ENCODE results near the gene EIF4G3. TPM values are rescaled to one million over a fixed set of nuclear protein-coding genes. Genes with fewer than 3 reads are reported as not detected.

EIF4G3 gene
- total and polyA plus RNA-seq, 10 donors = 14.3 to 97.3 (median 64.1) TPM

- TF ChIP-seq, protein P1, sequence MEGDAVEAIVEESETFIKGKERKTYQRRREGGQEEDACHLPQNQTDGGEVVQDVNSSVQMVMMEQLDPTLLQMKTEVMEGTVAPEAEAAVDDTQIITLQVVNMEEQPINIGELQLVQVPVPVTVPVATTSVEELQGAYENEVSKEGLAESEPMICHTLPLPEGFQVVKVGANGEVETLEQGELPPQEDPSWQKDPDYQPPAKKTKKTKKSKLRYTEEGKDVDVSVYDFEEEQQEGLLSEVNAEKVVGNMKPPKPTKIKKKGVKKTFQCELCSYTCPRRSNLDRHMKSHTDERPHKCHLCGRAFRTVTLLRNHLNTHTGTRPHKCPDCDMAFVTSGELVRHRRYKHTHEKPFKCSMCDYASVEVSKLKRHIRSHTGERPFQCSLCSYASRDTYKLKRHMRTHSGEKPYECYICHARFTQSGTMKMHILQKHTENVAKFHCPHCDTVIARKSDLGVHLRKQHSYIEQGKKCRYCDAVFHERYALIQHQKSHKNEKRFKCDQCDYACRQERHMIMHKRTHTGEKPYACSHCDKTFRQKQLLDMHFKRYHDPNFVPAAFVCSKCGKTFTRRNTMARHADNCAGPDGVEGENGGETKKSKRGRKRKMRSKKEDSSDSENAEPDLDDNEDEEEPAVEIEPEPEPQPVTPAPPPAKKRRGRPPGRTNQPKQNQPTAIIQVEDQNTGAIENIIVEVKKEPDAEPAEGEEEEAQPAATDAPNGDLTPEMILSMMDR (IDR thresholded peaks at IDR 0.05 in 8 of 11, conservative IDR thresholded peaks at IDR 0.05 in 3 of 11) = no peak
- TF ChIP-seq POLR2AphosphoS5 (IDR thresholded peaks at IDR 0.05) = no peak
- TF ChIP-seq POLR2A (IDR thresholded peaks at IDR 0.05) = no peak
- H3K27me3 ChIP-seq (replicated peaks in 1 of 7) = no peaks in the 10 kb centered on the region
- H3K36me3 ChIP-seq = peaks cover 0 to 6% (median 0%) of the 10 kb centered on the region in 6 donors
- H3K27ac ChIP-seq = peak overlapping the region; percentile 96 to 99 (median 98)
- peaks cover 21 to 65% (median 58%) of the 10 kb centered on the region in 6 donors for H3K4me1 ChIP-seq
- no peak for DNase-seq
- H3K9me3 ChIP-seq = no peaks in the 10 kb centered on the region
- WGBS, 5 donors = 0 to 2% (median 0%) methylated on average over 13 to 16 of the region's 16 CpGs
- intact Hi-C loops (cut with DNase I; ENCODE audit: low total_unique reads) = loop anchor here (10.0 kb wide), 1 partner anchor 389 kb away; the partner anchor contains the start of gene EIF4G3
- peak overlapping the region; percentile 88 to 99 (median 96) for H3K4me3 ChIP-seq
Observed at GRCh38 chr1:20785907-20786252, 390.8 kb downstream of the EIF4G3 start.

DNA sequence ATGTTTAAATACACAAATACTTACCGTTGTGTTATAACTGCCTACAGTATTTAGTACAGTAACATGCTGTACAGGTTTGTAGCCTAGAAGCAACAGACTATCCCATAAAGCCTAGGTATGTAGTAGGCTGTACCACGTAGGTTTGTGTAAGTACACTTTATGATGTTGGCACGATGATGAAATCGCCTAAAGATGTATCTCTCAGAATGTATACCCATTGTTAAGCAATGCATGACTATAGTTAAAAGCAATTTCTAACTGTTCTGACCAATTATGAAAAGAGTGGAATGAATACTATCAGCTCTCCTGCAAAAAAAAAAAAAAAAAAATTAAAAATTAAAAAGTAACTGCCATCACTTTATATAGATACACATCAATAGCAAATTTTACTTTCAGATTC, 401.0 kb downstream of the EIF4G3 start:
- H3K4me1 ChIP-seq = peaks cover 0 to 47% (median 22%) of the 10 kb centered on the region in 6 donors
- H3K9me3 ChIP-seq = no peaks in the 10 kb centered on the region
- 76 to 91% (median 82%) methylated on average over 4 of the region's 4 CpGs for WGBS, 5 donors
- TF ChIP-seq, protein P1 (IDR thresholded peaks at IDR 0.05 in 8 of 11, conservative IDR thresholded peaks at IDR 0.05 in 3 of 11) = no peak
- no peak for TF ChIP-seq POLR2AphosphoS5 (IDR thresholded peaks at IDR 0.05)
- no peak for TF ChIP-seq POLR2A (IDR thresholded peaks at IDR 0.05)
- no peaks in the 10 kb centered on the region for H3K27me3 ChIP-seq (replicated peaks in 1 of 7)
- DNase-seq = no peak
- intact Hi-C loops (cut with DNase I; ENCODE audit: low total_unique reads) = no loop called here
- H3K27ac ChIP-seq = no peak overlapping the region
- H3K4me3 ChIP-seq = no peak overlapping the region
- peaks cover 0 to 96% (median 67%) of the 10 kb centered on the region in 6 donors for H3K36me3 ChIP-seq

- Histone ChIP-seq H3K27me3 (replicated peaks in 1 of 7) (no peaks in the 10 kb centered on the region), H3K4me3 (no peak overlapping the region), H3K9me3 (no peaks in the 10 kb centered on the region), H3K4me1 (peaks cover 0 to 11% (median 8%) of the 10 kb centered on the region in 6 donors), H3K36me3 (peaks cover 2 to 100% (median 93%) of the 10 kb centered on the region in 6 donors), H3K27ac (no peak overlapping the region)
- DNase-seq = no peak
- intact Hi-C loops (cut with DNase I; ENCODE audit: low total_unique reads) = no loop called here
- 89 to 99% (median 96%) methylated on average over 3 of the region's 3 CpGs for WGBS, 5 donors
- TF ChIP-seq POLR2A (IDR thresholded peaks at IDR 0.05) (no peak), POLR2AphosphoS5 (IDR thresholded peaks at IDR 0.05) (no peak)
- TF ChIP-seq, protein P1 (IDR thresholded peaks at IDR 0.05 in 8 of 11, conservative IDR thresholded peaks at IDR 0.05 in 3 of 11) = no peak
Observed at GRCh38 chr1:20771780-20772179, 404.9 kb downstream of the EIF4G3 start.

- Histone ChIP-seq H3K4me1 (no peaks in the 10 kb centered on the region), H3K9me3 (no peaks in the 10 kb centered on the region), H3K36me3 (peaks cover 2 to 100% (median 94%) of the 10 kb centered on the region in 6 donors), H3K27me3 (replicated peaks in 1 of 7) (no peaks in the 10 kb centered on the region), H3K4me3 (no peak overlapping the region), H3K27ac (no peak overlapping the region)
- TF ChIP-seq POLR2A (IDR thresholded peaks at IDR 0.05) (no peak), POLR2AphosphoS5 (IDR thresholded peaks at IDR 0.05) (no peak)
- TF ChIP-seq, protein P1 (IDR thresholded peaks at IDR 0.05 in 8 of 11, conservative IDR thresholded peaks at IDR 0.05 in 3 of 11) = no peak
- DNase-seq = no peak
- 94 to 98% (median 97%) methylated on average over 6 of the region's 6 CpGs for WGBS, 5 donors
- intact Hi-C loops (cut with DNase I; ENCODE audit: low total_unique reads) = no loop called here
Observed at GRCh38 chr1:20770314-20771087, 406.2 kb downstream of the EIF4G3 start.

Data from spleen (tissue), 11 donors.